Mucosa of rectum (tissue), 2 donors: ENCODE results near the gene RABAC1.

Experiments used
- H3K27ac ChIP-seq, 2 donors: one replicate each; pipeline ENCODE4 v1.7.0; 2013; ENCODE audit warnings: inconsistent platforms in 2 of 2, low read depth in 2 of 2, low read length in 2 of 2
- H3K27me3 ChIP-seq, 2 donors: one replicate each; pipeline ENCODE4 v1.7.0; 2013; ENCODE audit warnings: low read length in 2 of 2; ENCODE audit not compliant: control insufficient read depth in 2 of 2, insufficient read depth in 2 of 2
- H3K36me3 ChIP-seq, 2 donors: one replicate each; pipeline ENCODE4 v1.7.0; 2013; ENCODE audit warnings: low read length in 2 of 2; ENCODE audit not compliant: control insufficient read depth in 2 of 2, insufficient read depth in 2 of 2
- H3K4me1 ChIP-seq, 2 donors: one replicate each; pipeline ENCODE4 v1.7.0; 2013; ENCODE audit warnings: low read length in 2 of 2, mild to moderate bottlenecking in 1 of 2; ENCODE audit not compliant: control insufficient read depth in 2 of 2, insufficient read depth in 2 of 2
- H3K4me3 ChIP-seq, 2 donors: one replicate each; pipeline ENCODE4 v1.7.0; 2013; ENCODE audit warnings: low read length in 2 of 2
- H3K9ac ChIP-seq, 2 donors: one replicate each; pipeline ENCODE4 v1.7.0; 2013; ENCODE audit warnings: low read length in 2 of 2, low read depth in 1 of 2, mild to moderate bottlenecking in 1 of 2
- H3K9me3 ChIP-seq, 2 donors: one replicate each; pipeline ENCODE4 v1.7.0; 2013; ENCODE audit warnings: low read length in 2 of 2; ENCODE audit not compliant: control insufficient read depth in 2 of 2
- donor health status: healthy.
- donor health status: Normal muscosa, but diverticular disease.

Gene RABAC1

DNA sequence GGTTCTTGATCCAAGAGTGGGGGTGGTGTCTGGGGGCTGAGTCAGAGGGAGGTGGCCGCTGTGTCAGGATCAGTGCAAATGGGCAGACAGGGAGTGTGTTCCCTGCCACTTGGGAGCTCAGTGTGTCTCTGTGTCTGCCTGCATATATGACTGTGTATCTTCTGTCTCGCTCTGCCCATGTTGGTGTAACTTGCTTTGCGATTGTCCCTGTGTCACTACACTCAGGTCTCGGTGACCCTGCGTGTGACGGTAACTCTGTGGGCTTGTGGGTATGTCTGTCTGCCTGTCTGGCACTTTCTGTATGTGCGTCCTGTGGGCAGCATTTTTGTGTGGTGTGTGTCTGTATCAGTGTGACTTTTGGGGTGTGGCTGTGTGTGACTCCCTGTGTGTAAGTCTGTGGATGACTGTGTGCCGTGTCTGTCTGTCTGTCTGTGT, 22.7 kb downstream of the RABAC1 start:
- H3K27ac ChIP-seq = no peak overlapping the region
- no peak overlapping the region for H3K9ac ChIP-seq
- H3K9me3 ChIP-seq = no peaks in the 10 kb centered on the region
- H3K27me3 ChIP-seq = peaks cover 10 to 26% of the 10 kb centered on the region in 2 donors
- H3K4me1 ChIP-seq = peaks cover 0 to 12% of the 10 kb centered on the region in 2 donors
- H3K36me3 ChIP-seq = no peaks in the 10 kb centered on the region
- H3K4me3 ChIP-seq = no peak overlapping the region

DNA sequence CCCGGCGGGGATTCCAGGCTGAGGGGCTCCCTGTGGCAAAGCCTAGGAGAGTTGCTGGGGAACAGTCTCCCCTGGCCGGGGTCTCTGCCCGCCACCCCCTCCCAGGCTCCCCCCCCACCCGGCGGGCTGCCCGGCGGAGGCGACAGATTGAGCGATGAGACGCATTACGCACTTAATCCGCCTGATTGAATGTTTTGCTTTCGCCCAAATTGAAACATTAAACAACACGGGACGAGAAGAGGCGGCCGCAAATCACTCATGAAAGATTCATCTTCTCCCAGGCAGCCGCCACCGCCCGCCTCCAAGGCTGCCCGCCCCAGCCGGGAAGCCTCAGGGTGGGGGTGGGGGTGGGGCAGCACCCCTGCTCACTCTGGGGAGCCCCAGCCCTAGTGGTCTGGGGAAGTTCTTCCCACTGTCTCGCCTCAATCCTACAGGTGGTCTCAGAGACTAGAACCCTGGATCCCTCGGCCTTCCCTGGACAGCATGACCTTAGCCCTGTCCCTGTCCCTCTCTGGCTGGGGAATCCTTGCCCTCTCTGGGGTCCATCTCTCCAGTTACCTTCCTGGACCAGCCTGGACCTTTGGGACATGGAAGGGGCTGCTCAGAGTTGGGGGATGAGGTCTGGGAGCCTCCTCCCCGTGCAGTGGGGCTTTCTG, 23.2 kb downstream of the RABAC1 start:
- peaks cover 10 to 25% of the 10 kb centered on the region in 2 donors for H3K27me3 ChIP-seq
- no peak overlapping the region for H3K9ac ChIP-seq

DNA sequence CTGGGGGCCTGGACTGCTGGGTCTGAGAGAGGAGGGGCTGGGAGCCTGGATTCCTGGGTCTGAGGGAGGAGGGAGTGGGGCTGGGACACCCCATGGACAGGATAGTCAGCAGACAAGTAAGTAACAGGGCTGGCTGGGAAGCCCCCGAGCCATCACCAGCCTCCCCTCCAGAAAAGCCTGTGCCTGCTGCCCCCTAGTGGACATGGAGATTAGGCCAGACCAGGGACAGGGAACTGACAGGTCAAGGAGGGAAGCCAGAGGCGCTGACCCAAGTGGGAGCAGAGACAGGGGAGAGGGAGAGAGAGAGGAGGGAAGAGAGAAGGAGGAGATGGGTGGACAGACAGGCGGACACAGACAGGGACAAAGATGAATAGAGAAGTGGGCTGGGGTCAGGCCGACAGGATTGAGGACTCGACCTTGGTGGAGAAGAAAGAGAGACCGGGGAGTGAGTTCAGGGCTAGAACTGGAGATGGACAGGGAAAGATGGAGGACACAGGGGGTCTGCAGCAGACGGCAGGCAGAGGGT, 24.2 kb downstream of the RABAC1 start:
- H3K4me3 ChIP-seq = no peak overlapping the region
- no peaks in the 10 kb centered on the region for H3K36me3 ChIP-seq
- no peak overlapping the region for H3K9ac ChIP-seq
- no peaks in the 10 kb centered on the region for H3K9me3 ChIP-seq
- peaks cover 0 to 6% of the 10 kb centered on the region in 2 donors for H3K4me1 ChIP-seq
- no peak overlapping the region for H3K27ac ChIP-seq
- peaks cover 15 to 28% of the 10 kb centered on the region in 2 donors for H3K27me3 ChIP-seq

More for the DNA sequence above, 23.2 kb downstream of the RABAC1 start:
- Histone ChIP-seq H3K9me3 (no peaks in the 10 kb centered on the region), H3K4me3 (no peak overlapping the region), H3K36me3 (no peaks in the 10 kb centered on the region), H3K27ac (no peak overlapping the region), H3K4me1 (peaks cover 0 to 12% of the 10 kb centered on the region in 2 donors)

DNA sequence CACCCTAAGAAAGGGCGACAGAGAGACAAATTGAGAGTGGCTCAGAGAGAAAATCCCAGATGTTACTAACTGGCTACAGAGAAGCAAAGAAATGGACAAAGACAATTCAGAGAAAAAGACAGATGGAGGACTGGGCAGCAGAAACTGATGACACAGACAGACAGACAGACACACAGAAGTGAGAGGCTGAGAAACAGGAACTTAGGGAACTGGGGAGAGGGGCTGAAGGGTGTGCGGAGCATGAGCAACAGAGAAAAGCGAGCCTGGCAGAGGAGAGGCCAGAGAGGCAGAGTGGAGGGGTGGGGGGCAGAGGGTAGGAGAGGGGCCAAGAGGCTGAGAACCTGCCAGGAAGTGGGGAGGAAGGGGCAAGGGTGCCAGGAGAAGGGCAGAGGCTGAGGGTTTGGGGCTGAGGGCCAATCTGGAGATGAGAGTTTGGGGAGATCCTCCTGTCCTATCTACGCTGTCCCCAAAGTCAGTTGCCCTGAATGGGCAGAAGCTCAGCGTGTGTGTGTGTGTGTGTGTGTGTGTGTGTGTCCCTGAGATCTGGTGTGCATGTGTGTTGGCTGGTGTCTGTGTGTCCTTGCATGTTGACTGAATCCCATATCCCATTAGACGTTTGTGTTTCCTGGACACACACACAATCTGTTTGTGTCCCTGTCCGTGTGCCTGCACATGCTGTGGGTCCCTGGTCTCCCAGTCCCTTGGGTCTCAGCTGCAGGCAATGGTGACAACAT, 25.3 kb downstream of the RABAC1 start:
- Histone ChIP-seq H3K36me3 (no peaks in the 10 kb centered on the region), H3K4me3 (no peak overlapping the region), H3K9me3 (no peaks in the 10 kb centered on the region), H3K27me3 (peaks cover 19 to 34% of the 10 kb centered on the region in 2 donors), H3K27ac (no peak overlapping the region), H3K9ac (no peak overlapping the region), H3K4me1 (peaks cover 5 to 11% of the 10 kb centered on the region in 2 donors)

DNA sequence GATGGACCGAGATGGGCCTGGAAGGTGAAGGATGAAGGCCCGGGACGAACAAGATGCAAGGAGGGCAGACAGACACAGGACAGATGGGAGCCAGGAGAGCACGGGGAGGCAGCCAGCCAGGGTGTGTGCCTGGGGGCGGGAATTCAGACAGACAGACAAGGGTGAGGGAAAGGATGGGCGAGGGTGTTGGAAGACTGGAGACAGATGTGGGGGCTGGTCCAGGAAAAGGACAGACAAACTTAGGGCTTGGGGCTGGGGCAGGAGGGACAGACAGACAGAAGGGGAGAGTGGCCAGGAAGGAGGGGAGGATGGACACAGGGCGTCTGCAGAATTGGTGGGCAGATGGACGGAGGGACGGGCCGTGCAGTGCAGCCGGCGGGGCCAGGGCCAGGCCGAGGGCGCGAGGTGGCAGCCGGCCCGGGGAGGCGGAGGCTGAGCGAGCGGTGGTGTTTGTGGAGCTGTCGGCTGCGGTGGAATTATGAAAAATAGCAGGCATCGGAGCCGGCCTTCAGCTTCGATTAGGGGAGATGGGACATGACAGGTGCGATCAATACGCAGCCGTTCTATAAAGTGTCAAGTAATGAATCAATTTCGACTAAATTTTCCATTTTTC, 26.3 kb downstream of the RABAC1 start:
- no peak overlapping the region for H3K27ac ChIP-seq
- H3K9me3 ChIP-seq = no peaks in the 10 kb centered on the region
- no peak overlapping the region for H3K9ac ChIP-seq
- H3K4me1 ChIP-seq = peaks cover 7 to 16% of the 10 kb centered on the region in 2 donors
- H3K27me3 ChIP-seq = peaks cover 20 to 35% of the 10 kb centered on the region in 2 donors
- H3K4me3 ChIP-seq = no peak overlapping the region
- H3K36me3 ChIP-seq = no peaks in the 10 kb centered on the region

DNA sequence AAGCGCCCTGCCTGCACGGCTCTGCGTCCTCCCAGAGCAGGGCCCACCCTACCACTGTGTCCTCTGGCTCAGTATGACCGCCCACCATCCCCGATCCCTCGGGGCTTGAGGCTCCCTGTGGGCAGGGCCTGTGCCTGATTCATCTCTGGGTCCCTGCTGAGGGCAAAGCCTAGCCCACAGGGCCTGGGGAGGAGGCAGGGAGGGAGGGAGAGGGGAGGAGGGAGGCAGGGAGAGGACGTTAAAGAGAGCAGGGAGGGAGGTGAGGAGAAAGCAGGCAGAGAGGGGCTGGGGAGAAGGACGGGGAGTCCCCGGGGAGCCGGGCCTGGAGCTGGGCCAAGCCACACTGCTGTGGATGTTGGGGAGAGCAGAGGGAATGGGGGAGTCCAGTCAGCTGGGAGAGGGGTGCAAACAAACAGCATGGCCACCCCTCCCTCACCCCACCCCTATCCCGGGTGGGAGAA, 26.8 kb downstream of the RABAC1 start:
- Histone ChIP-seq H3K27me3 (peaks cover 22 to 35% of the 10 kb centered on the region in 2 donors), H3K9me3 (no peaks in the 10 kb centered on the region), H3K9ac (no peak overlapping the region), H3K36me3 (no peaks in the 10 kb centered on the region), H3K27ac (no peak overlapping the region), H3K4me1 (peaks cover 7 to 16% of the 10 kb centered on the region in 2 donors), H3K4me3 (no peak overlapping the region)

DNA sequence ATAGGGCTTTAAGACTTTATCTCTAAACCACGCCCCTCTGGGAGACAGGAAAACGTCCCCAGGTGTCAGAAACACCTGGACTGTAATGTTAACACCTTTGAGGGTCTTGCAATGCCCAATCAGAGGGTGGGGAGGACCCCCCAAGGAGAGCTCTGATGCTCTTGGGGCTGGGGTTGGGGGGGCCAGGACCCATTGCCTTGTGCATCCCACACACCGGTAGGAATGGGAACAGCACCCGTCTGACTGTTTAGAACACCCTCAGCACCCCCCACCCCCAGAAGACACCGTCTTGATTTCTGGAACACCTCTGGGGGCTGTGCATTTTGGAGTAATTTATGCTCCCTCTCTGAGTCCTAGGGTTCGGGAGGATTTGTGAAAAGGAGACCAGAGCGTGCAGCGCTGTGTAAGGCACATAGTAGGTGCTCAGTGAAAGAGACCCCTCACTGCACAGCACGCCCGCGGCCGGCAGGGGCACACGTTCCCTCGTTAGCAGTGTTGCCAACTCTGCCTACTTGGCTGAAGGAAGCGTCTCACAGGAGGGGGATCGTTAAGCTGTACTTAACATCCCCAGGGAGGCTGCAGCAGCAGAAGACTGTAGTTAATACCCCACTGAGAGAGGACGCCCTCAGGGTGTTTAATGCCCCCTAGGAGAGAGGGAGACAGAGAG, 28.1 kb downstream of the RABAC1 start:
- Histone ChIP-seq H3K9ac (no peak overlapping the region), H3K9me3 (no peaks in the 10 kb centered on the region), H3K4me1 (peaks cover 11 to 16% of the 10 kb centered on the region in 2 donors), H3K4me3 (no peak overlapping the region), H3K36me3 (no peaks in the 10 kb centered on the region), H3K27ac (no peak overlapping the region), H3K27me3 (peaks cover 24 to 30% of the 10 kb centered on the region in 2 donors)

DNA sequence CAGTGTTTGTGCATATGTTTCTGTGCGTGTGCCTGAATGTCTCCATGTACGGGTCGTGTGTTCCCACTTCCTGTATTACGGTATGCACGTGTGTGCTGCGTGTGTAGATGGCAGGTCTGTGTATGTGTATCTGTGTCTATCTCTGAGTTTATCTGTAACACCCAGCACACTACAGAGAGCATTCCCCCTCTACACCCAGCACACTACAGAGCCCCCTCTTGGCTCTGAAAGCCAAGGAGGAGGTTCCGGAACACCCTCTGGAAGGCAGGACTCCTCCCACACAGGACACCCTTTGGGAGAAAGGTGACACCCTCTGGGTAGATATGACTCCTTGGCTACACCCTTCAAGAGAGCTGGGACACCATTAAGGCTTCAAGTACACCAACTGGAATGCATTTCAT, 28.8 kb downstream of the RABAC1 start:
- Histone ChIP-seq H3K9ac (no peak overlapping the region), H3K36me3 (no peaks in the 10 kb centered on the region), H3K9me3 (no peaks in the 10 kb centered on the region), H3K4me1 (peaks cover 11 to 14% of the 10 kb centered on the region in 2 donors), H3K27me3 (peaks cover 28 to 30% of the 10 kb centered on the region in 2 donors), H3K27ac (no peak overlapping the region), H3K4me3 (no peak overlapping the region)

DNA sequence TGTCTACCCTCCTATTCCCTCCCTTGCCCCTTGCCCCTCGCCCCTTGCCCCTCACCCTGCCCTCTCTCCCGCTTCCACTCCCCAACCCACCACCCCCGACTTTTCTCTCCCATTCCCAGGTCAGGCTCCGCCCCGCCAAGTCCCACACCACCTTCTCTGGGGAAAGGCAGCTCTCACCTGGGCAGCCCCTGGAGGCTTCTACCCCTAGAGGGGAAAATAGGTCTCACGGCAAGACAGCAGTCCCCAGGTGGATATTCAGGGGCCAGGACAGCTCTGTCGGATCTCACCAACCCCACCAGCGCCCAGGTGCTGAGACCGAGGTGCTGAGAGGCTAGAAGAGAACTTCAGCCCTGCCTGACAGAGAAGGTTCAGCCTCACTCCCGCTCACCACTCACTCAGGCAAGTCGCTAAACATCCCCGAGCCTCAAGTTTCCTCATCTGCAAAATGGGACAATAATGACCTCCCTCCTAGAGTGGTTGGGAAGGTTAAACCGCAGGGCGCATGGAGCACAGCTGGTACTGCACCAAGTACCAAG, 29.5 kb downstream of the RABAC1 start:
- peaks cover 26 to 31% of the 10 kb centered on the region in 2 donors for H3K27me3 ChIP-seq
- no peak overlapping the region for H3K9ac ChIP-seq
- no peaks in the 10 kb centered on the region for H3K9me3 ChIP-seq
- H3K36me3 ChIP-seq = no peaks in the 10 kb centered on the region
- H3K27ac ChIP-seq = no peak overlapping the region
- peaks cover 9 to 11% of the 10 kb centered on the region in 2 donors for H3K4me1 ChIP-seq
- no peak overlapping the region for H3K4me3 ChIP-seq
